GM21528 (cell line): ENCODE results near the gene CEP135.
"Not testable (repeated sequence)": the region's sequence is repeated elsewhere in the genome, so short reads cannot be mapped to it uniquely, and the experiment has no call there.

Source experiments
- ATAC-seq: cut with Tn5 transposase; IDR thresholded peaks from one replicate; pipeline ENCODE4 v1.9.1; 2021; ENCODE audit warnings: mild to moderate bottlenecking, moderate library complexity; ENCODE audit not compliant: unreplicated experiment, low FRiP score

The CEP135 gene

DNA sequence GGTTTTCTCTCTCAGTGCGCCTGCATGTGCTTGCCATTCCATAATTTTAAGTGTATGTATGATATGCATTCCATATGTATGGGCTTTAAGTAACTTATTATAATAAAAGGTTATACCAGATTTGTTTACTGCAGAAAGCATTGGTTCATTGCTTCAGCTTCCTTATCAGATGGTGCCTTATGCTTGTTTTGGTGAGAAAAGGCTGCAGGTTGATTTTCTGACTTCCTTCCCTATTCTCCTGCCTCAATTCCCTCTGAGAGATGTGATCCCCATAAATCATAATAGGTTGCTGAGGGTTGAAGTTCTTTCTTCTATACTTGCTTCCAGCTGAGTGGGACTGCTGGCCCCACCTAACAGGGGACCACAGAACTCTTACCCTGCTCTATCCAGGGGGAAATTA, 10.3 kb upstream of the CEP135 start:
- no peak for ATAC-seq

DNA sequence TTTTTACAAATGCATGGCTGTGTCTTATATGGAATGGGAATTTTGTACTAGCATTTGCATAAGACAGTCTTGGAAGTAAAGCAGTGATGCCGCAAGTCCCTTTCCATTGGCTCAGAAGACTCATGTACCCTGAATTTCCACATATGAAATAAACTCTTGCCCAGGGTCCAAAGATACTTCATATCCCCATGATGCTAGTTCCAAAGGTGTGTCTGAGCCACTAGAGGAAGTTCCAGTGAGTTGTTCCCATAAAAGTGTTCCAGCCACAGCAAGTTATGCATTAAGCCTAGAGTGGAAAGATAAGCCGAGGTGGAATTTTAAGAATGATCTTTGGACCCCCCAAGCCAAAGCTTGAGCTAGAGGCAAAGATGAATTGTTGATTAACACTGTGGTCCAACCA, 9.3 kb upstream of the CEP135 start:
- no peak for ATAC-seq

DNA sequence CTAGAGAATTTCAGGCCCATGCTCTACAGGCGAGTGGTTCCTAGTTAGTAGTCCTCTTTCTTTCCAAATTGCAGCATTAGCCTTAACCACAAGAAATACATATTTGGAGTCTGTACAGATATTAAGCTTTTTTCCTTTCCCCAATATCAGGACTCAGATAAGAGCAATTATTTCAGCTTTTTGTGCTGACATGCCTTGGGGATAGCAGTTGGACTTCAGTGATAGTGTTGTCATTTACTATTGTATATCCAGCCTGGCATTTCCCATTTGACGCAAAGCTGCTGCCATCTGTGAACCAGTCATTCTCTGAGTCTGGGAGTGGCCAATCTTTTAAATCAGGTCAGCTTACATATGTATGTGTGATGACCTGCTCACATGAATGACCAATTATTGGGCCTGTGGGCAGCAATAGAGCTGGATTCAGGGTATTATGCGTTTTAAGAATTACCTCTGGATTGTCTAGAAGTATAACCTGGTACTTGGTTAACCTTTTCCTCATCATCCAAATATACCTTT, 6.8 kb upstream of the CEP135 start:
- no peak for ATAC-seq

DNA sequence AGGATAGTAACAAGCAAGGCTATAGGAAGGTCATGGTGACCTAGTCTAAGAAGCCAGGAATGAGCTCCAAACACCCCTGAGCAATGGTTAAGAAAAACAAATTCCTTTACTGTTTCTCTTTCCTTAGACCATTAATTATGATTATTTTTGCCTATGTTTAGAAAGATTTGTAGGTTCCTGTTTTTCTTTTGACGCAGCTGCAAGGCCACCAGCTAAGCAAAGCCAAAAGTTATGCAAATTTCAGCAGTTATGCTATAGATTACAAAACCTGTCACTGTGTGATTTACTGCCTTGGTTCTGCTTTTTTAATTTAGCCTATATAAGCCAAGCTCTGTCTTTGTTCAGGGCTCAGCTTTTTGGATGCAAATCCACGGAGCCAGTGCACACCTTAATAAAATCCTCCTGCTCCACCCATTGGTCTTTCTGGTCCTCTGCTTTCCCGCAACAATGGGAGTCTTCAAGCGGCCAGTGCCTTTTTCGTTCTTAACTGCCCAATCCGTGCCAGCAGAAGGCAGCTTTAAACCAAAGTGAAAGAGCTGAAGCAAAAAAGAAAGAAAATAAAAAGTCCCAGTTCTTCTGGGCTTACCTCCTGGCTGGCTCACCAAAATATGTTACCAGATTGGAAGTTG, 1.4 kb upstream of the CEP135 start:
- ATAC-seq, result peak; percentile 46

DNA sequence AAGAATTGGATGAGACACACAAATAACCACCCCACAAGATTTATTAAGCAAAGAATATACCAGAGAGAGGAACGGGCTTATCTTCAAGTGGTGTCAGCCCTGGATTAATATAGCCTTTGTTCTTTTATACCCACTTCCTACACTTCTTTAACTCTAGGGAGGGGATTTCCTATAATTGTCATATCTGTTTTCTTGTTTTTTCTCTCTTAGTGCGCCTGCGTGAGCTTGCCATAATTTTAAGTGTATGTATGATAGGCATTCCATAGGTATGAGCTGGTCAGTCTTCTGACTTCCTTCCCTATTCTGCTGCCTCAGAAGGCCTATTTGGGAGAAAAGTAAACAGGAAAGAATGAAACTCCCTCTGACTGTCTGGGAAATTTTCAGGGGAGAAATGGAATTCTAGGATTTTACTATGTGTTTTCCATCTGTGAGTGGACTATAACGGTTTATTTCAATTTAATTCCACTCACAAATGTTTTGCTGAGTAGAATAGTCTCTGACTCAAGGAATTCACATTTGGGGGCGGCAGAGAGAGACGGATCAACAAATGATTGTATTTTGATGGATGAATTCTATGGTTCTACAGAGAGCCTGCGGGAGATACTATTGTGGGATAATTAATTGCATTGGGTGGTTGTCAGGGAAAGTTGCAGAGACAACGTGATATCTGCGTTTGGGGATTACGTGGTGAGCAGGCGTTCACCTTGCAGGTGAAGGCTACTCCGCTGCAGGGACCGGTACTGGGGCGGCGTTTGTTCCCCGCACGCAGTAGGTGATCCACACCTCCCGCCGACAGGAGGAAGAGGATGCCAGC, 626 bp upstream of the CEP135 start:
- peak; percentile 9 for ATAC-seq

DNA sequence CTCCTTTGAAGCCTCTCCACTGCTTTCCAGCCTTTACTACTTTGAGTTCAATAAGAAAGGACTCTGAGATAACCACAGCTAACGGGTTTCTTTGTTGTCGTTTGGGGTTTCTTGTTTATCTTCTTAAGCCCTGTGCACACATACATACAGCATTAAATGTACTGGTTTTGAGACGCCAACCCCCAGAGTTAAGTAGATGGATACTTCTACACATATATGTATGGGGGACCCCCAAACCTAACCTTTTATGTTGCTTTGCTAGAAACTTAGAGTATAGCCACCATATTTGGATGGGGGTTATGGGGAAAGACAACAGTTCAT, 697 bp downstream of the CEP135 start:
- no peak for ATAC-seq

DNA sequence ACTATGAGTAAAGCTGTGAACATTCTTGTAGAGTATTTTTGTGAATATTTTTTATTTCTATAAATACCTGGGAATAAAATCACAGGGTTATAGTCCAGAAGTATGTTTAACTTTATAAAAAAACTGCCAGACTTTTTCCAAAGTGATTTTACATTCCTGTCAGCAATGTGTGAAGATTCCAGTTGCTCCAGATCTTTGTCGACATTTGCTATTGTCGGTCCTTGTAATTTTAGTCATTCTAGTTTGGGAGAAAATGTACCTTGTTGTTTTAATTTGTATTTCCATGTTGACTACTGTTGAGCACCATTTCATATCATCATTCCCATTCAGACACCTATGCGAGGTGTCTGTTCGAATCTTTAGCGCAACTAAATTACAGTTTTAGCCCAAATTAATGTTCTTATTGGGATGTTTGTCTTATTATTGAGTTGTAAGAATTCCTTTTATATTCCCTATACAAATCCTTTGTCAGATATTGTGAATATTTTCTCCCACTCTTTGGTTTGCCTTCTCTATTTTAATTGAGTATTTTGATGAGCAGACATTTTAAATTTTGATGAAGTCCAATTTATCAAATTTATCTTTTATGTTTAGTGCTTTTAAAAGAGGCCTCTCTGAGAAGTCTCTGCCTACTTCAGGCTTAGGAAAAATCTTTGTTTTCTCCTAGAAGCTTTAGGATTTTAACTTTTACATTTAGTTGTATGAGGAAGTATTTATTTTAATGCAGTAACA, 2.6 kb downstream of the CEP135 start:
- ATAC-seq, result no peak

DNA sequence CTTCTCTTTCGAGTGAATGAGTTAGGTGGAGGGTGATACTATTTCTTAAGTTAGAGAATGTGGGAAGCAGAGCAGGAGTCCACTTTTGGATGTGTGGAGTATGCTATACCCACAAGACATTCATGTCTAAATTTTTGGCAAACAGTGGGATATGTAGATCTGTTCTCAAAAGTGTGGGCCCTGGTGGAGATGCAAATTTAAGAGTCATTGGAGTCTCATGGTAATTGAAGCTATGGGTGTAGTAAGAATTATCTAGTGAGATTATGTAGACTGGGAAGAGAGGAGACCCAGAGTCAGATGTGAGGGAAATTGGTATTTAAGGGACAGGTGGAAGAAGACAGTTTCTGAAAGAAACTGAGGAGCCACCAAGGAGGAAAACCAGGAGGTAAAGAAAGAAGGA, 7.0 kb downstream of the CEP135 start:
- ATAC-seq, result no peak

DNA sequence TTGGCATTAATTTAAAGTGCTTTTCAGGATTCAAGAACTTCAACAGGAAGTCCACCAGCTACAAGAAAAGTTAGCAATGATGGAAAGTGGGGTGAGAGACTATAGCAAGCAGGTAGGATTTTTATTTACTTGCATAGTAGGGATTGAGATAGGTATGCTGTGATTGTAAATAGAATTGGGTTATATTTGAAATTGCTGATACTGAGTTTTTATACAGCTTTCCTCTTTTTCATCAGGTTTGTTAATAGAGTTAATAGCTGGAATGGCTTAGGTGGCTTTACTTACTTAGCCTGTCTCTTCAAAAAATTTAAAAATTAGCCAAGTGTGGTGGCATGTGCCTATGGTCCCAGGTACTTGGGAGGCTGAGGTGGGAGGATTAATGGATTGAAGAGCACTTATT, 10.9 kb downstream of the CEP135 start:
- ATAC-seq, result no peak

DNA sequence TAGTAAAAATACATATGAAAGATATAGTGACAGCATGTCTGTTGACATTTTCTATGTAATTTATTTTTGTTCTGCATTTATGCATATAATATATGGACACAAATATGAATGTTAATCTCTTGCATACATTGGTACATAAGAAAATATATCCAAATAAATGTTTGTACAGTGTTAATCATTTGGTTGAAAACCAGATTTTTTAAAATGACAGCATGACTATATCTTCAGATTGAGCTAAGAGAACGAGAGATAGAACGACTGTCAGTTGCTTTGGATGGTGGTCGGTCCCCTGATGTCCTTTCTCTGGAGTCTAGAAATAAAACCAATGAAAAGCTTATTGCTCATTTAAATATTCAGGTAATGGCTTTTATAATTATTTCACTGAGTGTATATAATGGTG, 15.3 kb downstream of the CEP135 start:
- no peak for ATAC-seq

DNA sequence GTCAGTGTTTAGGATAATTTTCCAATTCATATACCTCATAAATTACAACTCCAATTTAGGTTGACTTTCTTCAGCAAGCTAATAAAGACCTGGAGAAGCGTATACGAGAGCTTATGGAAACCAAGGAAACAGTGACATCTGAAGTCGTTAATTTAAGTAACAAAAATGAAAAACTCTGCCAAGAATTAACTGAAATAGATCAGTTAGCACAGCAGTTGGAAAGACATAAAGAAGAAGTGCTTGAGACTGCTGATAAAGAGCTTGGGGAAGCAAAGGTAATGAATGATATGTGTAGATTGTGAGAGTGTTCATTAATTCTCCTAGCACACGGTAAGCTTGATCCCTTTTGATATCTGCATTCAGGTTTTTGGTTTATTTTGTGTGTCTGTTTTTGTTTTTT, 16.8 kb downstream of the CEP135 start:
- ATAC-seq, result no peak

DNA sequence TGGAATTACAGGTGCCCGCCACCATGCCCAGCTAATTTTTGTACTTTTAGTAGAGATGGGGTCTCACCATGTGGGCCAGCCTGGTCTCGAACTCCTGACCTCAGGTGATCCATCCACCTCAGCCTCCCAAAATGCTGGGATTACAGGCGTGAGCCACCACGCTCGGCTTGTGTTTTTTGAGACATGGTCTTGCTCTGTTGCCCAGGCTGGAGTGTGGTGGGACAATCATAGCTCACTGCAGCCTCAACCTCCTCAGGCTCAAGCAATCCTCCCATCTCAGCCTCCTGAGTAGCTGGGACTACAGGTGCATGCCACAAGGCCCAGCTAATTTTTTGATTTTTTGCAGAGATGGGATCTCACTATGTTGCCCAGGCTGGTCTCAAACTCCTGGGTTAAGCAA, 17.6 kb downstream of the CEP135 start:
- not testable (repeated sequence) for ATAC-seq

DNA sequence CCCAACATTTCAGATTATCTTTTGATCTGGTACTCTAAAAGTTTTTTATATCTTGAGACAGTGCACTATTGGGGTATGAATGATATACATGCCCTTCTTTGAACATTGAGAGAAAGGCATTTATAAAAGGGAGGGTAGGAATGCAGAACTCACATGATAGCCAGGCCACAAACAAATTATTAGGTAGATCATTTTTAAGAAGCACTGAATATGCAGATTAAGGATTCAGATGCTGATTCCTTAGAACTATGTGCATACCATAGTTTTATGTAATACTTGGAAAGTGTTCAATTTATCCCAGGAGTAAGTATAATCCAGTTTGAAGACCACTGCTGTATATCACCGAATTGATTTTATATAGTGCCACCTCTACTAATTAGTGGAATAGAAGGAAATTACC, 18.6 kb downstream of the CEP135 start:
- ATAC-seq, result no peak

DNA sequence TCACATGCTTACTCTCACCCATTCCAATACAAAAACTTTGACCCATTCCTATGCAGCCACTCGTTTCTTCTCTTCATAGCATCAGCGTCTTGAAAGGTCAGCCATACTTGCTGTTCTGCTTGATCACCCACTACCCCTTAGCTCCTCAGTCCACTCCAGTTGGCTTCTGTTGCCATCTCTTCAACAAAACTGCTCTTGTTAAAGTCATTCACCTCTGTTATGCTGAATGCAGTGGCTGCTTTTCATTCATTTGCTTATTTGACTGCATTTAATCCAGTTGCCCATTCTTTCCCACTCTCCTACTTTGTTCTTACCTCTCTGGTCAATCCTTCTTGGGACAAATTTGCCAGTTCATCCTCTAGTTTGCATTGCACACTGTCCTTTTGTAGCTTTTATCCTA, 24.9 kb downstream of the CEP135 start:
- no peak for ATAC-seq

DNA sequence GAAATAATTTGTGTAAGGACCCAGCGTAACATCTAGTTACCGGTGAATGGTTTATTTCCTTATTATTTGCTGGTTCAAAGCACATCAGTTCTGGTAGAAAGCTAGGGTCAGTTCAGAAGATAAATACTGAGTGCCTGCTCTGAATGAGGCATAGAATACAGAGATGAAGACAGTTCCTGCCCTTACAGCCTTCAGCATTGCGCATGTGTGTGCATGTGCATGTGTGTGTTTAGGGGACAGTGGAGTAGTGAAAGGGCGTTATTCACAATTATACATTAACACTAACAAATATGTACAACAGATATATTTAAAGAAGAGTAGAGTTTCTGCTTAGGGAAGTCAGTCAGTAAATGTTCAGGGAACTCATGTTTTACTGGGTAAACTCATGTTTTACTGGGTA, 29.1 kb downstream of the CEP135 start:
- ATAC-seq, result no peak

DNA sequence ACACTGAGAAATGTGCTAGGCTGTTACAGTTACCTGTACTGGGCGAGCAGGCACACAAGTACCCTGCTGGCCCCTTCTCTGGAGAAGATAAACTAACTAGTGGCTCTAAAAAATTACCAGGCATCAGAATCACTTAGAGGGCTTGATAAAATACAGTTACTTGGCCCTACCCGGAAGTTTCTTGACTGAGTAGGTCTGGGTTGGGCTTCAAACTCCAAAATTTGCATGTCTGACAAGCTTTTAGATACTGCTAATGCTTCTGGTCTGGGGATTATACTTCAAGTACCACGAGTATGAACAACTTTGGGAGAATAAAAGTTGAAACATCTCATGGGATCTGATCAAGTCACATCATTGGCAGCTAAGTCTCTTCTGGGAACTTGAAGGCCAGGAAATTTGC, 30.8 kb downstream of the CEP135 start:
- ATAC-seq, result peak; percentile 55

DNA sequence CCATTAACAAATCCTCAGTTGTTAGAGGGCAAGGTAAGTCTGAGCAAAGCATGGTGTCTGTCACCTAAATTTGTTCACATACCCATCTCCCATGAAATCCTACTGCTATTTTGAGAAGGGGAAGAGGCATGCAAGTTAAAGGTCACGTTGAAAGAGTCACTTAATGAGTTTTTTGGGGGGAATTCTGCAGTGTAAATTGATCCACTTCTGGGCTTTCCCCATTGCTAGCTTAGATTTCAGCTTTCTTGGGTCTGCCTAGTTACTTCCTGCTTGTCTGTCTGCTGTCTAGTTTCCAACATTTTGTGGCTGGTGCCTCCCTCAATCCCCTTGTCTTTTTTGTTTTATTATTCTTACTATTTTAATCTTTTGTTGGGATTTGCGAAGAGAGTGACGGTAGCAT, 32.0 kb downstream of the CEP135 start:
- ATAC-seq, result no peak

DNA sequence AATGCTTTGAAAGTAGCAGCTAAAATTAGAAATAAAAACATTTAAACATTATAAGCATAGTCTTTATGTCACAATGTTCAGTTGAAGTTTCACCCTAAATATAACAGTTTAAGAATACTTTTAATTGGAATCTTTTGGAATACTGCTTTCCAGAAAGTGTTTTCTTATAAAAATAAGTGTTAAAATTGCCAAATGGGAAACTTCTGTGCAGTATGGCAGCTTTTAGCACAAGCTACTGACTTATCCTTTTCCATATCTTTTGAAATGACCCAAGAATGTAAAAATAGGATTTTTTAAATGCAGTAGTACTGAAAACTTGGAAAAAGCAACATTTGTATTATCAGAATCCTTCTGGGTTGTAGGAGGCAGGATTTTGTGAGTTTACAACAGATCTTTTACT, 34.2 kb downstream of the CEP135 start:
- ATAC-seq, result no peak

DNA sequence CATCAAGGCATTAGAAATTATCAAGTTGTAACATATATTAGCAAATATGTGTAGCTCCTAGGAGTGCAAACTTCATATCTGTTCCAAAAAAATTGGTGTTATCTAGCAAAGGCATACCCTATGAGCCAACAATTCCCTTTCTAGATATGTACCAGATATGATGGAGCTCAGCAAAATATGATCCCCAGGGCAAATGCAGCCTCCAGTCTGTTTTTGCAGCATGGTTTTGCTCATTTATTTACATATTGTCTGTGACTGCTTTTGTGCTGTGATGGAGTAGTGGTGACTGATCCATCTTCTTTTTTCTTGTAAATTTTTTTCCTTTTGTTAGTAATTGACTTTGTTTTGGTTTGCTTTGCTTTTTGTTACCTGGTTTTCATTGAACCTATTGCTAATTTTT, 41.0 kb downstream of the CEP135 start:
- no peak for ATAC-seq

DNA sequence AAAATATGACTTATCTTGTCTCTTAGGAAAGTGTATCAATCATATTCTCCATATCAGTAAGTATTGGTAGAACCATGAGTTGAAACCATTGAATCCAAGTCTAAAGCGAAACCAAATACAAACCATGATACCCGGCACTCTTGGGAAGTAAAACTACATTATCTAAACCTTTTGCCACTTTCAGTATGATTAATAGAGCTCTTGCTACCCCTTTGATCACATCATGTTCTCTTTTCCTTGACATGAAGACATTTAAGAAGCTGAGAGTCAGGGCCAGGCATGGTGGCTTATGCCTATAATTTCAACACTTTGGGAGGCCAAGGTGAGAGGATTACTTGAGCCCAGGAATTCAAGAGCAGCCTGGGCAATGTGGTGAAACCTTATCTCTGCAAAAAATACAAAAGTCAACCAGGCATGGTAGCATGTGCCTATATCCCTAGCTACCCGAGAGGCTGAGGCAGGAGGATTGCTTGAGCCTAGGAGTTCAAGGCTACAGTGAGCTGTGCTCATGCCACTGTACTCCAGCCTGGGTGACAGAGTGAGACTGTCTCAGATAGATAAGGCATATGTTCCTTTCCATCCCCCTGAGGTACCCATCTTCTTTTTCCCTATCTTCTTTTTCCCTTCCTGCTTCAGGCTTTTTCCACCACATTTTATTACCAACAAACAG, 45.4 kb downstream of the CEP135 start:
- no peak for ATAC-seq

DNA sequence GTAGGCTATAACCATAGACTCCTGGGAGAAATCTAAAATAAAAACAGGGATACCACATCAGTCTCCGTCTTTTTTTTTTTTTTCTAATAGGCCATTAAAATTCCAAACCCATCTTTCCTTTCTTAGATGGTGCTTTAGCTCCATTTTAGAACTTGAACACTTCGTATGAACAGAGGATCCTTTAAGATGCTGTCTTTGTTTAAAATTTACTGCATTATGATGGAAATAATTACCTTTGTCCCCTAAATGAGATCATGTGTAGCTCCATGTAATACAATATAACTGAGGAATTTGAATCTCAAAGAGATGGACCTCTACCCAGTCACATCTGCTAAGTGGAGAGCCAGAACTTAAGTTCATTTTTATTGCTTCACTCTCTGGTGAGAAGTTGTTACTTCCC, 47.9 kb downstream of the CEP135 start:
- no peak for ATAC-seq
